ENCODE data around the gene KCNMB2. TPM values are rescaled to one million over a fixed set of nuclear protein-coding genes. Genes with fewer than 3 reads are reported as not detected.

Gene KCNMB2
- total RNA-seq, 1 donor: 1.1 TPM

GRCh38 chr3:178794711-178795110 lies 258.5 kb downstream of the KCNMB2 start:
- no peak overlapping the region for H3K4me2 ChIP-seq (ENCODE audit: insufficient read depth, low read length)
- no peaks in the 10 kb centered on the region for H3K27me3 ChIP-seq (ENCODE audit: insufficient read depth, low read length)
- no peaks in the 10 kb centered on the region for H4K20me1 ChIP-seq (ENCODE audit: insufficient read depth, low read length)
- no peak for TF ChIP-seq CTCF (IDR thresholded peaks at IDR 0.05; ENCODE audit: extremely low read depth, low read depth, low read length)
- H3K4me1 ChIP-seq (ENCODE audit: insufficient read depth, low read length): no peaks in the 10 kb centered on the region
- H3K4me3 ChIP-seq (ENCODE audit: insufficient read depth, low read length): no peak overlapping the region
- no peaks in the 10 kb centered on the region for H3K79me2 ChIP-seq (ENCODE audit: insufficient read depth, low read length)
- no peak for DNase-seq (ENCODE audit: insufficient read length, low spot score, missing footprints)
- no peaks in the 10 kb centered on the region for H3K9me3 ChIP-seq (ENCODE audit: low read depth, low read length)
- no peak overlapping the region for H3K27ac ChIP-seq (ENCODE audit: low read depth, low read length)
- H3K36me3 ChIP-seq (ENCODE audit: insufficient read depth, low read length): no peaks in the 10 kb centered on the region
- no peak overlapping the region for H2AFZ ChIP-seq (ENCODE audit: low read length)

DNA sequence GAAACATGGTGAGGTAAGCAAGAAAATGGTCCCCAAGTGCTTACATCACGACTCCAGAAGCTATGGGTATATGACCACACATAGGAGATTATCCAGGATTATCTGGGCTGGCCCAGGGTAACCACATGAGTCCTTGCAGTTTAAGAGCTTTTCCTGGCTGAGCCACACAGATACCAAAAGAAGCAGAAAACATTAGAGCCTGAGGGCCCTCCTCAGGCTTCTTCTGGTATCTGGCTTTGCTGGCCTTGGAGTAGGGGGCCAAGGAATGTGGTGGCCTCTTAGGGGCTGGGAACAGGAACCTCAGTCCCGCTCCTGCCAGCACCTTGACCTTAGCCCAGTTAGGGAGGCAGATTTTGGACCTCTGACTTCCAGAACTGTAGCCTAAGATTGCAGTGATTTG lies 259.1 kb downstream of the KCNMB2 start:
- H3K4me1 ChIP-seq (ENCODE audit: insufficient read depth, low read length): no peaks in the 10 kb centered on the region
- no peak overlapping the region for H3K27ac ChIP-seq (ENCODE audit: low read depth, low read length)
- no peaks in the 10 kb centered on the region for H3K79me2 ChIP-seq (ENCODE audit: insufficient read depth, low read length)
- H3K36me3 ChIP-seq (ENCODE audit: insufficient read depth, low read length): no peaks in the 10 kb centered on the region
- H2AFZ ChIP-seq (ENCODE audit: low read length): no peak overlapping the region
- H3K4me2 ChIP-seq (ENCODE audit: insufficient read depth, low read length): no peak overlapping the region
- H3K27me3 ChIP-seq (ENCODE audit: insufficient read depth, low read length): no peaks in the 10 kb centered on the region
- no peaks in the 10 kb centered on the region for H4K20me1 ChIP-seq (ENCODE audit: insufficient read depth, low read length)
- H3K9me3 ChIP-seq (ENCODE audit: low read depth, low read length): no peaks in the 10 kb centered on the region
- no peak for TF ChIP-seq CTCF (IDR thresholded peaks at IDR 0.05; ENCODE audit: extremely low read depth, low read depth, low read length)
- no peak overlapping the region for H3K4me3 ChIP-seq (ENCODE audit: insufficient read depth, low read length)
- DNase-seq (ENCODE audit: insufficient read length, low spot score, missing footprints): no peak

GRCh38 chr3:178802259-178802658 lies 266.0 kb downstream of the KCNMB2 start:
- no peak overlapping the region for H3K27ac ChIP-seq (ENCODE audit: low read depth, low read length)
- H4K20me1 ChIP-seq (ENCODE audit: insufficient read depth, low read length): no peaks in the 10 kb centered on the region
- no peaks in the 10 kb centered on the region for H3K4me1 ChIP-seq (ENCODE audit: insufficient read depth, low read length)
- H2AFZ ChIP-seq (ENCODE audit: low read length): no peak overlapping the region
- TF ChIP-seq CTCF (IDR thresholded peaks at IDR 0.05; ENCODE audit: extremely low read depth, low read depth, low read length): no peak
- no peak overlapping the region for H3K4me3 ChIP-seq (ENCODE audit: insufficient read depth, low read length)
- no peaks in the 10 kb centered on the region for H3K27me3 ChIP-seq (ENCODE audit: insufficient read depth, low read length)
- no peaks in the 10 kb centered on the region for H3K36me3 ChIP-seq (ENCODE audit: insufficient read depth, low read length)
- no peaks in the 10 kb centered on the region for H3K9me3 ChIP-seq (ENCODE audit: low read depth, low read length)
- H3K79me2 ChIP-seq (ENCODE audit: insufficient read depth, low read length): no peaks in the 10 kb centered on the region
- DNase-seq (ENCODE audit: insufficient read length, low spot score, missing footprints): no peak
- H3K4me2 ChIP-seq (ENCODE audit: insufficient read depth, low read length): no peak overlapping the region

DNA sequence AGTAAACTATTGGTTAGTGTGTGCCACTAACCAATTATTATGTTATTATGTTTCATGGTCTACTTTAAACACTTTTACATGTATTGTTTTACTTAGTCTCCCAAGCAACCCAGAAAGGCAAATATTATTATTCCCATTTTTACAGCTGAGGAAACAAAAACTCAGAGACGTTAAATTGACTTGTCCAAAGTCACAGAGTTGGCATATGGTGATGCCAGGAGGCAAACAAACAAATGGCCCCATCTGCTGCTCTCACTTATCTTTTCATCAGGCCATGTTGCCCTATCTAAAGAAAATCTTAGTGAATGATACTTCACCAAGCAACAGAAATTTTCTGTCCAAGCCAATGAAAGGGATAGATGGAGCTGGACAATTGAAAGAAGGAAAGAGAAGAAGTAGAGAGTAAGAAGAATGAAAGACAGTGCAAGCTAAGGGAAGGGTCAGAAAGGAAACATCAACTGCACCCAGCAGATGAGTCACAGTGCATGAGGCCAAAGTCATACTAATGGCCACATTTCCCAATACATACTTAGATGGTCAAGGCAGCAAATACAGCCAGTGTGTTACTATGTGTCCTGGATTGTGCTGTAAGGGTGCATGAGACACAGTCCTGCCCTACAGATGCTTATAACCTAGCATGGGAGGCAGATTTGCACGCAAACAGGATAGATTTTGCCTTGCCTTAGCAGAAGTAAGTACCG lies 266.9 kb downstream of the KCNMB2 start:
- H3K79me2 ChIP-seq (ENCODE audit: insufficient read depth, low read length): no peaks in the 10 kb centered on the region
- no peaks in the 10 kb centered on the region for H3K4me1 ChIP-seq (ENCODE audit: insufficient read depth, low read length)
- no peak for TF ChIP-seq CTCF (IDR thresholded peaks at IDR 0.05; ENCODE audit: extremely low read depth, low read depth, low read length)
- H3K27ac ChIP-seq (ENCODE audit: low read depth, low read length): no peak overlapping the region
- no peaks in the 10 kb centered on the region for H3K27me3 ChIP-seq (ENCODE audit: insufficient read depth, low read length)
- H3K9me3 ChIP-seq (ENCODE audit: low read depth, low read length): no peaks in the 10 kb centered on the region
- no peaks in the 10 kb centered on the region for H3K36me3 ChIP-seq (ENCODE audit: insufficient read depth, low read length)
- H4K20me1 ChIP-seq (ENCODE audit: insufficient read depth, low read length): no peaks in the 10 kb centered on the region
- H3K4me3 ChIP-seq (ENCODE audit: insufficient read depth, low read length): no peak overlapping the region
- H3K4me2 ChIP-seq (ENCODE audit: insufficient read depth, low read length): no peak overlapping the region
- H2AFZ ChIP-seq (ENCODE audit: low read length): no peak overlapping the region
- no peak for DNase-seq (ENCODE audit: insufficient read length, low spot score, missing footprints)
